Measurements from ENCODE around the gene ARL14EPL.

- TF ChIP-seq PATZ1 (CRISPR knock-in tag; IDR thresholded peaks at IDR 0.05; ENCODE audit: borderline replicate concordance) (no peak), BACH2 (CRISPR knock-in tag; IDR thresholded peaks at IDR 0.05; ENCODE audit: borderline replicate concordance) (no peak), OSR1 (CRISPR knock-in tag; IDR thresholded peaks at IDR 0.05) (no peak), SNAI2 (CRISPR knock-in tag; IDR thresholded peaks at IDR 0.05) (no peak), CREB5 (CRISPR knock-in tag; IDR thresholded peaks at IDR 0.05; ENCODE audit: low read depth) (no peak), ARNTL (CRISPR knock-in tag; IDR thresholded peaks at IDR 0.05; ENCODE audit: borderline replicate concordance, low read depth) (no peak), TCF4 (CRISPR knock-in tag; IDR thresholded peaks at IDR 0.05; ENCODE audit: borderline replicate concordance) (no peak), ZFP30 (CRISPR knock-in tag; IDR thresholded peaks at IDR 0.05) (no peak), ZFP3 (CRISPR knock-in tag; IDR thresholded peaks at IDR 0.05) (no peak), ESRRG (CRISPR knock-in tag; IDR thresholded peaks at IDR 0.05) (no peak)
- TF ChIP-seq, protein P1, sequence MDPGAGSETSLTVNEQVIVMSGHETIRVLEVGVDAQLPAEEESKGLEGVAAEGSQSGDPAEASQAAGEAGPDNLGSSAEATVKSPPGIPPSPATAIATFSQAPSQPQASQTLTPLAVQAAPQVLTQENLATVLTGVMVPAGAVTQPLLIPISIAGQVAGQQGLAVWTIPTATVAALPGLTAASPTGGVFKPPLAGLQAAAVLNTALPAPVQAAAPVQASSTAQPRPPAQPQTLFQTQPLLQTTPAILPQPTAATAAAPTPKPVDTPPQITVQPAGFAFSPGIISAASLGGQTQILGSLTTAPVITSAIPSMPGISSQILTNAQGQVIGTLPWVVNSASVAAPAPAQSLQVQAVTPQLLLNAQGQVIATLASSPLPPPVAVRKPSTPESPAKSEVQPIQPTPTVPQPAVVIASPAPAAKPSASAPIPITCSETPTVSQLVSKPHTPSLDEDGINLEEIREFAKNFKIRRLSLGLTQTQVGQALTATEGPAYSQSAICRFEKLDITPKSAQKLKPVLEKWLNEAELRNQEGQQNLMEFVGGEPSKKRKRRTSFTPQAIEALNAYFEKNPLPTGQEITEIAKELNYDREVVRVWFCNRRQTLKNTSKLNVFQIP (CRISPR knock-in tag; IDR thresholded peaks at IDR 0.05; ENCODE audit: borderline replicate concordance, low read depth), result no peak
These were observed 30.1 kb downstream of the ARL14EPL start for GRCh38 chr5:116062352-116062751.
